ENCODE data around the gene ELAVL2.

The ELAVL2 gene

GRCh38 chr9:23651051-23651450 lies 175.0 kb downstream of the ELAVL2 start:
- no peak for TF ChIP-seq MAX (IDR thresholded peaks at IDR 0.05; ENCODE audit: low read depth, low read length)
- no peak for TF ChIP-seq CTCF (IDR thresholded peaks at IDR 0.05; ENCODE audit: low read depth, low read length)
- TF ChIP-seq POLR2A (IDR thresholded peaks at IDR 0.05; ENCODE audit: extremely low read depth, insufficient read length): no peak
- TF ChIP-seq MYC (IDR thresholded peaks at IDR 0.05; ENCODE audit: low read depth, low read length): no peak
- H3K4me3 ChIP-seq (ENCODE audit: low read depth, low read length): no peak overlapping the region
- DNase-seq (ENCODE audit: low read depth): no peak

- TF ChIP-seq MYC (IDR thresholded peaks at IDR 0.05; ENCODE audit: low read depth, low read length) (no peak), CTCF (IDR thresholded peaks at IDR 0.05; ENCODE audit: low read depth, low read length) (no peak)
- H3K4me3 ChIP-seq (ENCODE audit: low read depth, low read length): no peak overlapping the region
- DNase-seq (ENCODE audit: low read depth): no peak
These were observed 177.4 kb downstream of the ELAVL2 start for GRCh38 chr9:23648651-23649050.

GRCh38 chr9:23644896-23645295 lies 181.1 kb downstream of the ELAVL2 start:
- DNase-seq (ENCODE audit: low read depth): no peak
- TF ChIP-seq MYC (IDR thresholded peaks at IDR 0.05; ENCODE audit: low read depth, low read length) (no peak), POLR2A (IDR thresholded peaks at IDR 0.05; ENCODE audit: extremely low read depth, insufficient read length) (no peak), MAX (IDR thresholded peaks at IDR 0.05; ENCODE audit: low read depth, low read length) (no peak), CTCF (IDR thresholded peaks at IDR 0.05; ENCODE audit: low read depth, low read length) (no peak)
- no peak overlapping the region for H3K4me3 ChIP-seq (ENCODE audit: low read depth, low read length)

- H3K4me3 ChIP-seq (ENCODE audit: low read depth, low read length): no peak overlapping the region
- TF ChIP-seq CTCF (IDR thresholded peaks at IDR 0.05; ENCODE audit: low read depth, low read length) (no peak), MAX (IDR thresholded peaks at IDR 0.05; ENCODE audit: low read depth, low read length) (no peak), MYC (IDR thresholded peaks at IDR 0.05; ENCODE audit: low read depth, low read length) (no peak), POLR2A (IDR thresholded peaks at IDR 0.05; ENCODE audit: extremely low read depth, insufficient read length) (no peak)
- DNase-seq (ENCODE audit: low read depth): no peak
These were observed 181.7 kb downstream of the ELAVL2 start for GRCh38 chr9:23644326-23644725.

GRCh38 chr9:23643656-23644258 lies 182.3 kb downstream of the ELAVL2 start:
- H3K4me3 ChIP-seq (ENCODE audit: low read depth, low read length): no peak overlapping the region
- TF ChIP-seq CTCF (IDR thresholded peaks at IDR 0.05; ENCODE audit: low read depth, low read length): no peak
- TF ChIP-seq POLR2A (IDR thresholded peaks at IDR 0.05; ENCODE audit: extremely low read depth, insufficient read length): no peak
- TF ChIP-seq MAX (IDR thresholded peaks at IDR 0.05; ENCODE audit: low read depth, low read length): no peak
- TF ChIP-seq MYC (IDR thresholded peaks at IDR 0.05; ENCODE audit: low read depth, low read length): no peak
- DNase-seq (ENCODE audit: low read depth): no peak

Data from NB4 (cell line).